Measurements from ENCODE around the gene FER1L5.
"Not testable (repeated sequence)": the region's sequence is repeated elsewhere in the genome, so short reads cannot be mapped to it uniquely, and the experiment has no call there.

FER1L5 gene

GRCh38 chr2:96663177-96663576 is 20.6 kb downstream of the FER1L5 start:
- in situ Hi-C loops (cut with MboI; ENCODE audit: low sequenced_read_pairs, unreplicated experiment): no loop called here
- no peak for TF ChIP-seq CTCF (IDR thresholded peaks at IDR 0.05; ENCODE audit: borderline replicate concordance, control extremely low read depth, extremely low read depth, insufficient read depth, missing control alignments)
- DNase-seq (ENCODE audit: low spot score): no peak

- TF ChIP-seq CTCF (IDR thresholded peaks at IDR 0.05; ENCODE audit: borderline replicate concordance, control extremely low read depth, extremely low read depth, insufficient read depth, missing control alignments): no peak
- in situ Hi-C loops (cut with MboI; ENCODE audit: low sequenced_read_pairs, unreplicated experiment): no loop called here
- DNase-seq (ENCODE audit: low spot score): no peak
These were observed 21.3 kb downstream of the FER1L5 start for GRCh38 chr2:96663829-96664228.

DNA sequence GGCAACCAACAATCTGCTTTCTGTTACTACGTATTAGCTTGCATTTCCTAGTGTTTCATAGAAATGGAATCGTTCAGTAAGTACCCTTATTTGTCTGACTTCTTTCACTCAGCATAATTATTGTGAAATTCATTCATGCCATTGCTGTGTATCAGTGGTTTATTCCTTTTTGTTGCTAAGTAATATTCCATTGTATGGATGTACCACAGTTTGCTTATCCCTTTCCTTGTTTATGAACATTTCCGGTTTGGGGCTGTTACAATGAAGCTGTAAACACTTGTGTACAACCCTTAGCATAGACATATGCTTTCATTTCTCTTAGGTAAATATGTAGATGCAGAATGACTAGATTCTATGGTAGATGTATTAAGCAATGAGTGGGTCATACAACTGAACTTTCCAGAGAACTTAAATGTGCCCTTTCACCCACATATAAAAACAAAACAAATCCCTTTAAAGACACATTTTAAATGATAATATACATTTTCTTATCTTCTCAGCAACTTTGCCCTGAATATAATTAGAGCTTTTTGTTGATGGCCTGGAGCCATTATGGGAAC is 21.9 kb downstream of the FER1L5 start:
- DNase-seq (ENCODE audit: low spot score): no peak
- no peak for TF ChIP-seq CTCF (IDR thresholded peaks at IDR 0.05; ENCODE audit: borderline replicate concordance, control extremely low read depth, extremely low read depth, insufficient read depth, missing control alignments)
- in situ Hi-C loops (cut with MboI; ENCODE audit: low sequenced_read_pairs, unreplicated experiment): no loop called here

DNA sequence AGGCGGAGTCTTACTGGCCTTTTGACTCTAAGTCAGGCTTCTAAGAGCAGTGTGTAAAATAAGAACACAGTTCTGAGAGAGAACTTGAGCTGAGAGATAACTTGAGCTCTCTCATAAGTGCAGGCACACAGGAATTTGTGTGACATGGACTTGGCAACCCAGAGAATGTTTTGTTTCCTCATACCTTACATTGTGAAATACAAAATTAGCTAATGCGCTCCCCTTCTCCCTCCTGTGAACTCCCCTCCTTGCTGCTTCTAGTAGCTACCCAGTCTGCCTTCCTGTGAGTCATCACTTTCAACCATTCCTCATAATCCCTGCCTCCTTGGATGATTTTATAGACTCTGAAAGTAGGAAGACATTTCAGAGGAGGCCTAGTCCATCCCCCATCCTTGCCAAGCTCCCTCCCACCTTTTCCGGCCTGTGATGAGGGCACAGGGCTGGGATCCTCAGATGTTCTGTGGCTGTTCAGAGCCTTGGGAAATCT is 22.6 kb downstream of the FER1L5 start:
- in situ Hi-C loops (cut with MboI; ENCODE audit: low sequenced_read_pairs, unreplicated experiment): no loop called here
- no peak for TF ChIP-seq CTCF (IDR thresholded peaks at IDR 0.05; ENCODE audit: borderline replicate concordance, control extremely low read depth, extremely low read depth, insufficient read depth, missing control alignments)
- DNase-seq (ENCODE audit: low spot score): no peak

GRCh38 chr2:96665717-96666116 is 23.2 kb downstream of the FER1L5 start:
- in situ Hi-C loops (cut with MboI; ENCODE audit: low sequenced_read_pairs, unreplicated experiment); DNase-seq (ENCODE audit: low spot score): not testable (repeated sequence)

DNA sequence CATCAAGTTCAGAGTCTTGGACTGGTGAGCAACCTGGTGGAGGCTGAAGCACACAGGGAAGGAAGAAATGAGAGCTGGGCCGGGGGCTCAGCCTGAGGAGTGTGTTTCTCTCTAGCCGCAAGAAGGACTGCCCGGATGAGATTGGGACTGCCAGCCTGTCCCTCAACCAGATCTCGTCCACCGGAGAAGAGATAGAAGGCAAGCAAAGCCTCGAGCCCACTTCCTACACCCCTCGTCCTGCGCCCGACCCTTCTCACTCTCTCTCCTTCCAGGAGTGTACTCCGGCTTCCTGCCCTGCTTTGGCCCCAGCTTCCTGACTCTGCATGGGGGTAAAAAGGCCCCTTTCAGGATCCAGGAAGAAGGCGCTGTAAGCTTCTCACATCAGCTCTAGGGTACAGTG is 26.2 kb downstream of the FER1L5 start:
- TF ChIP-seq CTCF (IDR thresholded peaks at IDR 0.05; ENCODE audit: borderline replicate concordance, control extremely low read depth, extremely low read depth, insufficient read depth, missing control alignments): no peak
- no peak for DNase-seq (ENCODE audit: low spot score)
- in situ Hi-C loops (cut with MboI; ENCODE audit: low sequenced_read_pairs, unreplicated experiment): no loop called here

- in situ Hi-C loops (cut with MboI; ENCODE audit: low sequenced_read_pairs, unreplicated experiment): no loop called here
- no peak for DNase-seq (ENCODE audit: low spot score)
- no peak for TF ChIP-seq CTCF (IDR thresholded peaks at IDR 0.05; ENCODE audit: borderline replicate concordance, control extremely low read depth, extremely low read depth, insufficient read depth, missing control alignments)
These were observed 27.1 kb downstream of the FER1L5 start for GRCh38 chr2:96669539-96670215.
